Measurements from ENCODE around the gene SMG5.

DNA sequence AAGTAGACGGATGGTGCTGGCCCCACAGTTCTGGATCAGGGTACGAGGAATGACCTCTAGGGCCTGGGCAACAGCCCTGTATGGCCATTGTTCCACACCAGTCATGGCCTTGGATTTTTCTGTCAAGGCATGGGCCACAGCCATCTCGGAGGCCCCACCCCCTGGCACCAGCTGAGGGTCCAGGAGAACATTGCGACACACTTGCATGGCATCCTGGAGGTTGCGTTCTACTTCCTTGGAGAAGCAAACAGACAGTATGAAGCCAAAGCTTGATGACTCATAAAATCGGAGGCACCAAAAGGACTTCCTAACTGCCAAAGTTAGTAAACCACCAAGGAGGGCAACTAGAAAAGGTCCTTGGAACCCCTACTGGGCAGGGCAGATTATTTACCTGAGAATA lies 28.3 kb upstream of the SMG5 start:
- TF ChIP-seq, protein P1, sequence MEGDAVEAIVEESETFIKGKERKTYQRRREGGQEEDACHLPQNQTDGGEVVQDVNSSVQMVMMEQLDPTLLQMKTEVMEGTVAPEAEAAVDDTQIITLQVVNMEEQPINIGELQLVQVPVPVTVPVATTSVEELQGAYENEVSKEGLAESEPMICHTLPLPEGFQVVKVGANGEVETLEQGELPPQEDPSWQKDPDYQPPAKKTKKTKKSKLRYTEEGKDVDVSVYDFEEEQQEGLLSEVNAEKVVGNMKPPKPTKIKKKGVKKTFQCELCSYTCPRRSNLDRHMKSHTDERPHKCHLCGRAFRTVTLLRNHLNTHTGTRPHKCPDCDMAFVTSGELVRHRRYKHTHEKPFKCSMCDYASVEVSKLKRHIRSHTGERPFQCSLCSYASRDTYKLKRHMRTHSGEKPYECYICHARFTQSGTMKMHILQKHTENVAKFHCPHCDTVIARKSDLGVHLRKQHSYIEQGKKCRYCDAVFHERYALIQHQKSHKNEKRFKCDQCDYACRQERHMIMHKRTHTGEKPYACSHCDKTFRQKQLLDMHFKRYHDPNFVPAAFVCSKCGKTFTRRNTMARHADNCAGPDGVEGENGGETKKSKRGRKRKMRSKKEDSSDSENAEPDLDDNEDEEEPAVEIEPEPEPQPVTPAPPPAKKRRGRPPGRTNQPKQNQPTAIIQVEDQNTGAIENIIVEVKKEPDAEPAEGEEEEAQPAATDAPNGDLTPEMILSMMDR (IDR thresholded peaks at IDR 0.05) = no peak
- no peak for TF ChIP-seq POLR2A (IDR thresholded peaks at IDR 0.05)
